K562 (cell line): ENCODE results near the gene ZBTB20. TPM values are rescaled to one million over a fixed set of nuclear protein-coding genes. Genes with fewer than 3 reads are reported as not detected.

Experiments used
- ATAC-seq: fragments of 200-7000 bp; cut with Tn5 transposase; 3 replicates; pipeline ENCODE4 v1.9.1; 2020; ENCODE audit warnings: moderate library complexity
- BruUV-seq: library from RNA; stranded (reverse); fragments of 400-500 nt; replicated peaks from 2 replicates; lab custom pipeline; 2021; lab: Mats Ljungman, UMichigan
- CTCF ChIA-PET: fragments of 300-600 bp; formaldehyde crosslinking; extraction: SDS; loops from one replicate; lab custom pipeline; 2021; ENCODE audit warnings: low intra/inter-chr PET ratio; lab: Yijun Ruan, JAX
- POLR2A ChIA-PET: fragments of 300-600, 350-650 bp; sonication (Branson Sonifier 250); formaldehyde crosslinking; extraction: SDS; loops from one replicate; lab custom pipeline; 2021; ENCODE audit warnings: antibody characterized with exemption, inconsistent platforms; lab: Yijun Ruan, JAX
- DNase-seq, 4 experiments: peaks; one replicate each; pipeline versions ENCODE4 v3.0.0 to v3.0.0-alpha.2; 2011 to 2018; ENCODE audit warnings: low spot score in 3 of 4, mixed read lengths in 3 of 4; ENCODE audit errors: extremely low read depth in 1 of 4
- FAIRE-seq: peaks from 2 replicates; lab custom pipeline; 2011; peaks lifted over from hg19 to GRCh38; lab: Jason Lieb, UNC
- H2AFZ ChIP-seq: 2 replicates; pipeline ENCODE4 v1.6.0; 2011; ENCODE audit warnings: low read depth, low read length, control low read depth, inconsistent platforms
- H3K27ac ChIP-seq: fragments of 200-600 bp; 3 replicates; pipeline ENCODE4 v1.8.0; 2011; ENCODE audit warnings: low read depth, mild to moderate bottlenecking, control low read depth, inconsistent platforms, low read length, moderate library complexity, mixed read lengths; ENCODE audit errors: extremely low read depth
- H3K27me3 ChIP-seq, 2 experiments: fragments of 300-600 bp in 1 of 2; 2 replicates in 1 of 2; 3 replicates in 1 of 2; pipeline versions ENCODE4 v1.6.0 to v1.8.0; 2011; ENCODE audit warnings: inconsistent platforms in 2 of 2, low read length in 2 of 2, mild to moderate bottlenecking in 1 of 2, mixed read lengths in 1 of 2, moderate library complexity in 1 of 2; ENCODE audit not compliant: control insufficient read depth in 2 of 2, insufficient read depth in 2 of 2
- H3K36me3 ChIP-seq: fragments of 300-600 bp; 3 replicates; pipeline ENCODE4 v1.8.0; 2011; ENCODE audit warnings: mild to moderate bottlenecking, low read length, inconsistent platforms; ENCODE audit not compliant: control insufficient read depth, insufficient read depth
- H3K4me1 ChIP-seq, 2 experiments: fragments of 200-600 bp in 1 of 2; replicated peaks in 1 of 2; 2 replicates in 1 of 2; 3 replicates in 1 of 2; pipeline versions ENCODE4 v1.5.1 to v1.8.0; 2011; ENCODE audit warnings: inconsistent platforms in 2 of 2, low read length in 2 of 2, mild to moderate bottlenecking in 1 of 2, mixed read lengths in 1 of 2, moderate library complexity in 1 of 2; ENCODE audit not compliant: control insufficient read depth in 2 of 2, insufficient read depth in 2 of 2
- H3K4me2 ChIP-seq: 2 replicates; pipeline ENCODE4 v1.6.1; 2011; ENCODE audit warnings: low read length, control low read depth, inconsistent platforms, mixed read lengths; ENCODE audit not compliant: insufficient read depth
- H3K4me3 ChIP-seq: fragments of 200-600 bp; sonication (generic), shearing (Covaris generic); 2 replicates; pipeline ENCODE4 v1.5.1; 2016; ENCODE audit warnings: control low read depth, inconsistent platforms
- H3K79me2 ChIP-seq: fragments of 200-600 bp; 3 replicates; pipeline ENCODE4 v1.8.0; 2011; ENCODE audit warnings: low read length, inconsistent platforms; ENCODE audit not compliant: control insufficient read depth, insufficient read depth
- H3K9ac ChIP-seq, 2 experiments: 2 replicates each; pipeline versions ENCODE4 v1.6.0 to v1.6.1; 2011; ENCODE audit warnings: low read depth in 2 of 2, low read length in 2 of 2, control low read depth in 1 of 2, inconsistent platforms in 1 of 2, mild to moderate bottlenecking in 1 of 2, mixed read lengths in 1 of 2; ENCODE audit not compliant: insufficient read depth in 1 of 2
- H3K9me1 ChIP-seq: one replicate; pipeline ENCODE4 v1.6.0; 2011; ENCODE audit warnings: inconsistent platforms, mild to moderate bottlenecking, low read length, moderate library complexity; ENCODE audit not compliant: control insufficient read depth, insufficient read depth
- H3K9me3 ChIP-seq: replicated peaks from 2 replicates; pipeline ENCODE4 v1.5.1; 2011; ENCODE audit warnings: low read depth, low read length, inconsistent platforms; ENCODE audit not compliant: control insufficient read depth, insufficient read depth
- H4K20me1 ChIP-seq: replicated peaks from 2 replicates; pipeline ENCODE4 v1.6.1; 2011; ENCODE audit warnings: low read length, inconsistent platforms, mixed read lengths; ENCODE audit not compliant: control insufficient read depth, insufficient read depth
- ARID3B ChIP-seq: fragments of 250-450 bp; sonication (Bioruptor Pico); IDR thresholded peaks from 2 replicates; pipeline ENCODE4 v1.4.0; 2020; ENCODE audit warnings: borderline replicate concordance
- CTBP1 ChIP-seq: fragments of 450-650 bp; IDR thresholded peaks from 2 replicates; pipeline ENCODE4 v1.6.1; 2016; ENCODE audit warnings: borderline replicate concordance
- ID3 ChIP-seq, 2 experiments: fragments of 250-450 bp in 1 of 2; fragments of 450-650 bp in 1 of 2; sonication (Bioruptor Pico) in 1 of 2; IDR thresholded peaks; 2 replicates each; pipeline versions ENCODE4 v1.6.1 to v1.8.0; 2016 to 2021; ENCODE audit warnings: mild to moderate bottlenecking in 2 of 2, moderate library complexity in 2 of 2, missing compliant biosample characterization in 1 of 2, missing genetic modification characterization in 1 of 2
- MIER1 ChIP-seq: fragments of 450-650 bp; IDR thresholded peaks from 2 replicates; pipeline ENCODE4 v1.6.1; 2016; ENCODE audit warnings: antibody characterized with exemption, mild to moderate bottlenecking, low read depth
- POLR2A ChIP-seq: fragments of 450-650 bp; conservative IDR thresholded peaks from 2 replicates; pipeline ENCODE4 v1.6.1; 2016
- PPARD ChIP-seq: fragments of 250-450 bp; sonication (Bioruptor Pico); IDR thresholded peaks from 2 replicates; pipeline ENCODE4 v1.8.0; 2022; ENCODE audit warnings: inconsistent platforms, mild to moderate bottlenecking, moderate library complexity
- PYGO2 ChIP-seq: fragments of 450-650 bp; IDR thresholded peaks from 2 replicates; pipeline ENCODE4 v1.6.1; 2016; ENCODE audit warnings: mild to moderate bottlenecking, missing genetic modification characterization, moderate library complexity, missing compliant biosample characterization
- RNF219 ChIP-seq: fragments of 250-450 bp; sonication (Bioruptor Pico); IDR thresholded peaks from 2 replicates; pipeline ENCODE4 v1.5.0; 2022; ENCODE audit warnings: mild to moderate bottlenecking
- XRCC3 ChIP-seq: fragments of 450-650 bp; IDR thresholded peaks from 2 replicates; pipeline ENCODE4 v1.6.1; 2017; ENCODE audit warnings: mild to moderate bottlenecking, moderate library complexity
- ZBTB5 ChIP-seq: fragments of 450-650 bp; IDR thresholded peaks from 2 replicates; pipeline ENCODE4 v1.6.1; 2017; ENCODE audit warnings: antibody characterized with exemption
- ZNF184 ChIP-seq: sonication (generic); formaldehyde crosslinking; IDR thresholded peaks from 2 replicates; pipeline ENCODE4 v1.5.0; 2020; ENCODE audit warnings: missing genetic modification reagents
- ZNF639 ChIP-seq, 2 experiments: fragments of 200-800 bp in 1 of 2; sonication (Bioruptor generic) in 1 of 2; sonication (generic) in 1 of 2; formaldehyde crosslinking in 1 of 2; IDR thresholded peaks in 1 of 2; conservative IDR thresholded peaks in 1 of 2; 2 replicates each; pipeline versions ENCODE4 v1.5.0 to v1.6.1; 2016 to 2020; ENCODE audit warnings: missing compliant biosample characterization in 1 of 2, missing genetic modification characterization in 1 of 2, missing genetic modification reagents in 1 of 2
- WGBS: fragments of 100-300 bp; shearing (Covaris generic); methylation state at CpG from one replicate; pipeline ENCODE4 v1.1.6; 2016; ENCODE audit warnings: low coverage, mixed read lengths; ENCODE audit not compliant: insufficient coverage; ENCODE audit errors: missing lambda C conversion rate; 5-methylcytosine and 5-hydroxymethylcytosine counted together
- in situ Hi-C: fragments of 300-500 bp; cut with MboI; formaldehyde crosslinking; loops from 4 replicates; pipeline ENCODE4 v1.15.0; 2018; ENCODE audit warnings: inconsistent platforms, mixed read lengths
- intact Hi-C: fragments of 100-400 bp; cut with micrococcal nuclease; formaldehyde crosslinking; loops from 2 replicates; pipeline ENCODE4 v1.14.2; 2022
- polyA plus RNA-seq, 8 experiments: library from polyadenylated mRNA; depleted of rRNA in 4 of 8; stranded (reverse) in 5 of 8; unstranded in 3 of 8; fragments of >200 nt; fragmentation: Nextera tagmentation in 2 of 8; fragmentation: Illumina TruSeq in 1 of 8; extraction: Ambion mirVana in 2 of 8; extraction: Trizol in 1 of 8; gene quantifications; 2 replicates each; pipeline versions ENCODE4 v1.2.1 to v1.2.3, GENCODE V29; 2011 to 2014; ENCODE audit warnings: inconsistent platforms in 1 of 8, missing spikeins in 1 of 8
- total RNA-seq, 7 experiments: library from RNA; depleted of rRNA in 6 of 7; stranded (reverse); fragments of >200 nt in 6 of 7; fragmentation: Illumina TruSeq in 2 of 7; extraction: Trizol in 2 of 7; gene quantifications; 2 replicates each; pipeline versions ENCODE4 v1.2.1 to v1.2.3, GENCODE V29; 2011 to 2021; ENCODE audit warnings: low replicate concordance in 1 of 7

Gene ZBTB20
- total and polyA plus RNA-seq, 9 of the 15 experiments (the other 6 are each of a cell fraction or from before 2014, with no cell fraction given) = 0.17 to 1.7 (median 0.45) TPM

GRCh38 chr3:114320246-114320645 lies 826.8 kb downstream of the ZBTB20 start (continued):
- no peak for TF ChIP-seq ZBTB5

- FAIRE-seq (no peak), DNase-seq (no peak)
- no peaks in the 10 kb centered on the region for H4K20me1 ChIP-seq
- H2AFZ ChIP-seq = no peak overlapping the region
- no peaks in the 10 kb centered on the region for H3K9me3 ChIP-seq
- POLR2A ChIA-PET = no interaction called here
- H3K79me2 ChIP-seq = no peaks in the 10 kb centered on the region
- H3K4me3 ChIP-seq = no peak overlapping the region
- no peaks in the 10 kb centered on the region for H3K9me1 ChIP-seq
- intact Hi-C loops = no loop called here
- no TSS peak for BruUV-seq
- H3K27ac ChIP-seq = no peak overlapping the region
- no peaks in the 10 kb centered on the region for H3K27me3 ChIP-seq
- no peak overlapping the region for H3K4me2 ChIP-seq
- H3K4me1 ChIP-seq = no peaks in the 10 kb centered on the region
- TF ChIP-seq MIER1 (no peak), ZNF639 (CRISPR knock-in tag; conservative IDR thresholded peaks at IDR 0.05 in 1 of 2, IDR thresholded peaks at IDR 0.05 in 1 of 2) (no peak), XRCC3 (no peak), ZNF184 (CRISPR knock-in tag) (no peak), PPARD (no peak), POLR2A (no peak), RNF219 (CRISPR knock-in tag) (no peak), ID3 (CRISPR knock-in tag; IDR thresholded peaks at IDR 0.05) (no peak), ID3 (tag; IDR thresholded peaks at IDR 0.05) (no peak), CTBP1 (no peak), PYGO2 (tag) (no peak), ARID3B (CRISPR knock-in tag) (no peak)
- TF ChIP-seq, all 486 proteins: peak for 0
- in situ Hi-C loops = no loop called here
- 5% methylated on average over 4 of the region's 4 CpGs for WGBS
- ATAC-seq = no peak
- H3K36me3 ChIP-seq = no peaks in the 10 kb centered on the region
- no peak overlapping the region for H3K9ac ChIP-seq
- CTCF ChIA-PET = no interaction called here
Measured at GRCh38 chr3:114319453-114319852, 827.6 kb downstream of the ZBTB20 start.
